DMS53 treated with DMSO at 0.1 percent for 48 hours (cell line): Measurements from ENCODE around the gene XG.
"Not testable (repeated sequence)": the region's sequence is repeated elsewhere in the genome, so short reads cannot be mapped to it uniquely, and the experiment has no call there.

Experiments used
- DNase-seq: peaks from one replicate; lab custom pipeline; 2025; ENCODE audit not compliant: unreplicated experiment; lab: John Stamatoyannopoulos, UW

The XG gene

GRCh38 chrX:2774776-2775175 lies 22.9 kb downstream of the XG start:
- DNase-seq = no peak

- DNase-seq = peak; percentile 31
These were observed 28.8 kb downstream of the XG start for GRCh38 chrX:2780472-2781225.

- DNase-seq = peak; percentile 27
These were observed 29.4 kb downstream of the XG start for GRCh38 chrX:2781226-2781571.

- DNase-seq = no peak
These were observed 29.9 kb downstream of the XG start for GRCh38 chrX:2781698-2782097.

GRCh38 chrX:2782171-2782570 lies 30.3 kb downstream of the XG start:
- DNase-seq = no peak

GRCh38 chrX:2782778-2783177 lies 30.9 kb downstream of the XG start:
- no peak for DNase-seq

GRCh38 chrX:2784026-2784425 lies 32.2 kb downstream of the XG start:
- no peak for DNase-seq

- DNase-seq = no peak
These were observed 33.7 kb downstream of the XG start for GRCh38 chrX:2785538-2785937.

- DNase-seq = no peak
These were observed 37.1 kb downstream of the XG start for GRCh38 chrX:2788980-2789379.

- DNase-seq = no peak
These were observed 37.7 kb downstream of the XG start for GRCh38 chrX:2789569-2789968.

GRCh38 chrX:2793752-2794151 lies 41.9 kb downstream of the XG start:
- no peak for DNase-seq

GRCh38 chrX:2794336-2794735 lies 42.5 kb downstream of the XG start:
- DNase-seq = no peak

GRCh38 chrX:2796808-2797207 lies 45.0 kb downstream of the XG start:
- not testable (repeated sequence) for DNase-seq

- DNase-seq = no peak
These were observed 47.5 kb downstream of the XG start for GRCh38 chrX:2799369-2799768.

GRCh38 chrX:2799980-2800379 lies 48.1 kb downstream of the XG start:
- DNase-seq = not testable (repeated sequence)

- no peak for DNase-seq
These were observed 49.4 kb downstream of the XG start for GRCh38 chrX:2801223-2801622.

- DNase-seq = not testable (repeated sequence)
These were observed 50.7 kb downstream of the XG start for GRCh38 chrX:2802376-2803090.

- not testable (repeated sequence) for DNase-seq
These were observed 51.6 kb downstream of the XG start for GRCh38 chrX:2803486-2803885.

GRCh38 chrX:2804106-2804843 lies 52.4 kb downstream of the XG start:
- DNase-seq = not testable (repeated sequence)

- DNase-seq = not testable (repeated sequence)
These were observed 53.0 kb downstream of the XG start for GRCh38 chrX:2804858-2805257.

- DNase-seq = no peak
These were observed 59.4 kb downstream of the XG start for GRCh38 chrX:2811271-2811670.
